ENCODE measurements around the gene LTBP3.

GRCh38 chr11:65537296-65537597, 20.9 kb downstream of the LTBP3 start:
- TF ChIP-seq, protein P1, sequence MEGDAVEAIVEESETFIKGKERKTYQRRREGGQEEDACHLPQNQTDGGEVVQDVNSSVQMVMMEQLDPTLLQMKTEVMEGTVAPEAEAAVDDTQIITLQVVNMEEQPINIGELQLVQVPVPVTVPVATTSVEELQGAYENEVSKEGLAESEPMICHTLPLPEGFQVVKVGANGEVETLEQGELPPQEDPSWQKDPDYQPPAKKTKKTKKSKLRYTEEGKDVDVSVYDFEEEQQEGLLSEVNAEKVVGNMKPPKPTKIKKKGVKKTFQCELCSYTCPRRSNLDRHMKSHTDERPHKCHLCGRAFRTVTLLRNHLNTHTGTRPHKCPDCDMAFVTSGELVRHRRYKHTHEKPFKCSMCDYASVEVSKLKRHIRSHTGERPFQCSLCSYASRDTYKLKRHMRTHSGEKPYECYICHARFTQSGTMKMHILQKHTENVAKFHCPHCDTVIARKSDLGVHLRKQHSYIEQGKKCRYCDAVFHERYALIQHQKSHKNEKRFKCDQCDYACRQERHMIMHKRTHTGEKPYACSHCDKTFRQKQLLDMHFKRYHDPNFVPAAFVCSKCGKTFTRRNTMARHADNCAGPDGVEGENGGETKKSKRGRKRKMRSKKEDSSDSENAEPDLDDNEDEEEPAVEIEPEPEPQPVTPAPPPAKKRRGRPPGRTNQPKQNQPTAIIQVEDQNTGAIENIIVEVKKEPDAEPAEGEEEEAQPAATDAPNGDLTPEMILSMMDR (IDR thresholded peaks at IDR 0.05), result no peak
- no peak for TF ChIP-seq POLR2A (IDR thresholded peaks at IDR 0.05)
- no peak for TF ChIP-seq POLR2AphosphoS5 (IDR thresholded peaks at IDR 0.05)
- no peak for TF ChIP-seq EP300 (IDR thresholded peaks at IDR 0.05; ENCODE audit: low read depth)

All from transverse colon (tissue), 4 donors.